ENCODE data around the gene NPC1.
"Not testable (repeated sequence)": the region's sequence is repeated elsewhere in the genome, so short reads cannot be mapped to it uniquely, and the experiment has no call there.

The NPC1 gene

GRCh38 chr18:23515911-23516546, 70.3 kb downstream of the NPC1 start:
- peak; percentile 70 for DNase-seq

GRCh38 chr18:23512641-23513040, 73.7 kb downstream of the NPC1 start:
- no peak for DNase-seq

- DNase-seq = not testable (repeated sequence)
Measured at GRCh38 chr18:23512216-23512615, 74.1 kb downstream of the NPC1 start.

GRCh38 chr18:23510923-23511322, 75.4 kb downstream of the NPC1 start:
- not testable (repeated sequence) for DNase-seq

GRCh38 chr18:23506393-23506792, 79.9 kb downstream of the NPC1 start:
- no peak for DNase-seq

- DNase-seq = no peak
Measured at GRCh38 chr18:23504720-23505119, 81.6 kb downstream of the NPC1 start.

GRCh38 chr18:23503963-23504344, 82.4 kb downstream of the NPC1 start:
- DNase-seq = no peak

GRCh38 chr18:23503038-23503962, 83.0 kb downstream of the NPC1 start, which contains the start of gene RMC1:
TSS of gene RMC1 (plus strand) at chr18:23503511. CDS start at chr18:23503619, 108 bp downstream.
- DNase-seq = peak; percentile 99

- DNase-seq = no peak
Measured at GRCh38 chr18:23502516-23503037, 83.7 kb downstream of the NPC1 start.

- DNase-seq = no peak
Measured at GRCh38 chr18:23501626-23502025, 84.7 kb downstream of the NPC1 start.

GRCh38 chr18:23499291-23499781, 87.0 kb downstream of the NPC1 start:
- DNase-seq = no peak

- DNase-seq = peak; percentile 58
Measured at GRCh38 chr18:23498877-23499276, 87.4 kb downstream of the NPC1 start.

- DNase-seq = no peak
Measured at GRCh38 chr18:23498117-23498516, 88.2 kb downstream of the NPC1 start.

- no peak for DNase-seq
Measured at GRCh38 chr18:23495723-23496440, 90.4 kb downstream of the NPC1 start.

GRCh38 chr18:23494992-23495391, 91.3 kb downstream of the NPC1 start:
- DNase-seq = no peak

GRCh38 chr18:23493654-23494053, 92.7 kb downstream of the NPC1 start:
- DNase-seq = no peak

GRCh38 chr18:23489586-23489985, 96.7 kb downstream of the NPC1 start:
- not testable (repeated sequence) for DNase-seq

GRCh38 chr18:23487738-23488570, 98.4 kb downstream of the NPC1 start:
- DNase-seq = peak; percentile 50

GRCh38 chr18:23485386-23485785, 100.9 kb downstream of the NPC1 start:
- DNase-seq = no peak

- DNase-seq = no peak
Measured at GRCh38 chr18:23484561-23485182, 101.6 kb downstream of the NPC1 start.

All from activated T-cell treated with anti-CD3 and anti-CD28 coated beads, Interleukin-2, amount 50 U/mL, for 1 hour (primary cell).